ENCODE results near the gene RPH3AL.

DNA sequence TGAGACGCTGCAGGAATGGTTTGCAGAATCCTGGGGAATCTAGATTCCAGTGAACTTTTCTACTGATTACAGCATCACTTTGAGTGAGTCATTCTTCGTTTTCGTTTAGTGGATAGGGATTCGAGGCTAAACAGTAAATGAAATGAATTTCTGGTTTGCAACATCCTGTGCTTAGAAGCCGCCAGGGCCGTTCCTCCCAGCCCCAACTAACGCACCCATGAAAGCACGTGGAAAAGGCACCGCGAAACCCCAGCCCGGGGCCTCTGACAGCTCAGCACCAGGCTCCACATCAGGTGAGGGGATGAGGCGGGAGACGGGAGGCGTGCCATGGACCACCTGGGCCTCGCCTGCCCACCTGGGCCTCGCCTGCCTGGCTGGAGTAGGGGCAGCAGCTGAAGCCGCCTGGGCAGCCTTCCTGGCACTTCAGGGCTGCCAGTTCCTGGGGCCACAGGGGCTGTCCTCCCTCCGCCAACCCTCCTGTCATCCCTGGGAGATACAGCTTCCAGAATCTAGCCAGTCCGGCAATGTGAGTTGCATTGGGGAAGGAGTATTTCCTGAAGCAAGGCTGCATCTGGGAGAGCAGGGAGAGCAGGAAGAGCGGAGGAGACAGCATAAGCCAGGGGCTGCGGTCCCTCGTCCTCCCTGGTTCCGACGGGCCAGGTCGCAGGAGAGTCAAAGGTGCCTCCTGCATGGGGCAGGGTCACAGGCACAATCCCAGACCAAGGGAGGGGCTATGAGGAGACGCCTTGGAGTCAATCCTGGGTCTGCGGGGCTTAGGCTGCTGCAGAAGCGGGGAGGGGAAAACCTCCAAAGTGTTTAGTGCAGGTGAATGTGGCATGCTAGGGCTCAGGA is 78.4 kb downstream of the RPH3AL start:
- TF ChIP-seq, protein P1, sequence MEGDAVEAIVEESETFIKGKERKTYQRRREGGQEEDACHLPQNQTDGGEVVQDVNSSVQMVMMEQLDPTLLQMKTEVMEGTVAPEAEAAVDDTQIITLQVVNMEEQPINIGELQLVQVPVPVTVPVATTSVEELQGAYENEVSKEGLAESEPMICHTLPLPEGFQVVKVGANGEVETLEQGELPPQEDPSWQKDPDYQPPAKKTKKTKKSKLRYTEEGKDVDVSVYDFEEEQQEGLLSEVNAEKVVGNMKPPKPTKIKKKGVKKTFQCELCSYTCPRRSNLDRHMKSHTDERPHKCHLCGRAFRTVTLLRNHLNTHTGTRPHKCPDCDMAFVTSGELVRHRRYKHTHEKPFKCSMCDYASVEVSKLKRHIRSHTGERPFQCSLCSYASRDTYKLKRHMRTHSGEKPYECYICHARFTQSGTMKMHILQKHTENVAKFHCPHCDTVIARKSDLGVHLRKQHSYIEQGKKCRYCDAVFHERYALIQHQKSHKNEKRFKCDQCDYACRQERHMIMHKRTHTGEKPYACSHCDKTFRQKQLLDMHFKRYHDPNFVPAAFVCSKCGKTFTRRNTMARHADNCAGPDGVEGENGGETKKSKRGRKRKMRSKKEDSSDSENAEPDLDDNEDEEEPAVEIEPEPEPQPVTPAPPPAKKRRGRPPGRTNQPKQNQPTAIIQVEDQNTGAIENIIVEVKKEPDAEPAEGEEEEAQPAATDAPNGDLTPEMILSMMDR (IDR thresholded peaks at IDR 0.05) = no peak
- TF ChIP-seq POLR2A (IDR thresholded peaks at IDR 0.05) (no peak), POLR2AphosphoS5 (IDR thresholded peaks at IDR 0.05) (no peak)
